RWPE1 (cell line): ENCODE data around the gene CAPNS1.

Experiments
- CTCF ChIA-PET: fragments of 350-600 bp; sonication (Branson Sonifier 250); formaldehyde crosslinking; extraction: SDS; loops from one replicate; lab custom pipeline; 2021; lab: Yijun Ruan, JAX
- POLR2A ChIA-PET: fragments of 400-600 bp; formaldehyde crosslinking; extraction: SDS; loops from one replicate; lab custom pipeline; 2020; ENCODE audit warnings: antibody characterized with exemption; ENCODE audit not compliant: low non-redundant PET; lab: Yijun Ruan, JAX
- DNase-seq: peaks from one replicate; pipeline ENCODE4 v3.0.0; 2012; ENCODE audit warnings: low spot score
- H3K27ac ChIP-seq: fragments of 450-650 bp; 2 replicates; pipeline ENCODE4 v1.5.1; 2017
- TF ChIP-seq, protein P1 (sequence below): fragments of 450-650 bp; conservative IDR thresholded peaks from 2 replicates; pipeline ENCODE4 v1.5.1; 2017; ENCODE audit warnings: low read depth, mild to moderate bottlenecking

The CAPNS1 gene

GRCh38 chr19:36106991-36107390 lies 32.9 kb upstream of the CAPNS1 start:
- CTCF ChIA-PET: no interaction called here
- TF ChIP-seq, protein P1, sequence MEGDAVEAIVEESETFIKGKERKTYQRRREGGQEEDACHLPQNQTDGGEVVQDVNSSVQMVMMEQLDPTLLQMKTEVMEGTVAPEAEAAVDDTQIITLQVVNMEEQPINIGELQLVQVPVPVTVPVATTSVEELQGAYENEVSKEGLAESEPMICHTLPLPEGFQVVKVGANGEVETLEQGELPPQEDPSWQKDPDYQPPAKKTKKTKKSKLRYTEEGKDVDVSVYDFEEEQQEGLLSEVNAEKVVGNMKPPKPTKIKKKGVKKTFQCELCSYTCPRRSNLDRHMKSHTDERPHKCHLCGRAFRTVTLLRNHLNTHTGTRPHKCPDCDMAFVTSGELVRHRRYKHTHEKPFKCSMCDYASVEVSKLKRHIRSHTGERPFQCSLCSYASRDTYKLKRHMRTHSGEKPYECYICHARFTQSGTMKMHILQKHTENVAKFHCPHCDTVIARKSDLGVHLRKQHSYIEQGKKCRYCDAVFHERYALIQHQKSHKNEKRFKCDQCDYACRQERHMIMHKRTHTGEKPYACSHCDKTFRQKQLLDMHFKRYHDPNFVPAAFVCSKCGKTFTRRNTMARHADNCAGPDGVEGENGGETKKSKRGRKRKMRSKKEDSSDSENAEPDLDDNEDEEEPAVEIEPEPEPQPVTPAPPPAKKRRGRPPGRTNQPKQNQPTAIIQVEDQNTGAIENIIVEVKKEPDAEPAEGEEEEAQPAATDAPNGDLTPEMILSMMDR: no peak
- POLR2A ChIA-PET: no interaction called here
- H3K27ac ChIP-seq: peak overlapping the region; percentile 40; the same call in 1 of the 2 replicates
- DNase-seq: no peak

DNA sequence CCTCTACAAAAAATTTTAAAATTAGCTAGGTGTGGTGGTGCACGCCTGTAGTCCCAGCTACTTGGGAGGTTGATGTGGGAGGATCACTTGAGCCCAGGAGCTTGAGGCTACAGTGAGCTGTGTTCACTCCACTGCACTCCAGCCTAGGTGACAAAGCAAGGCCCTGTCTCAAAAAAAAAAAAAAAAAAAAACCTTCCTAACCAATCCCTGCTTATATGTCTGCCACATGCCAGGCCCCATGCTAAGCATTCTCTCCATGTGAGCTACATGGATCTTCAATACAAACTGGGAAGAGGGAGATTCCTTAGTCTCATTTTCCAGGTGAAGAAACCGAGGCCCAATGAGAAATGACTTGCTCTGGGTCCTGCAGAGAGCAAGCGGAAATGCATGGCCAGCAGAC lies 31.2 kb upstream of the CAPNS1 start:
- CTCF ChIA-PET: no interaction called here
- POLR2A ChIA-PET: no interaction called here
- TF ChIP-seq, protein P1: no peak
- H3K27ac ChIP-seq: peak overlapping the region; percentile 5; the same call in 1 of the 2 replicates
- DNase-seq: no peak

- no peak for DNase-seq
Observed at GRCh38 chr19:36110487-36111199, 29.2 kb upstream of the CAPNS1 start, which contains the start of gene OVOL3. Gene OVOL3, plus strand, starts transcription at chr19:36111143. Its CDS starts 60 bp downstream, at chr19:36111203.

DNA sequence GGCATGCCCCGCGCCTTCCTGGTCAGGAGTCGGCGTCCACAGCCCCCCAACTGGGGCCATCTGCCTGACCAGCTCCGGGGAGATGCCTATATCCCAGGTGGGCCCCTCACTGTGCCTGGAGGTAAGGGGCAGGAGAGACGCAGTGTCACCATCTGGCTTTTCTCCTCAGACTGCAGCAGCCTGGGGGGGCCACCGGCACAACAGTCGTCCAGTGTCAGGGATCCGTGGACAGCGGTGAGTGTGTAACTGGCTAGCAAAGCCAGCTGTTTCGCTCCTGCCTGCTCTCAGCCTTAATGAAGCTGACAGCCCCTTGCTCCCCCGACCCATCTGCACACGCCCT lies 28.7 kb upstream of the CAPNS1 start:
- TF ChIP-seq, protein P1: no peak
- H3K27ac ChIP-seq: peak overlapping the region; percentile 18; the same call in 1 of the 2 replicates
- POLR2A ChIA-PET: no interaction called here
- no peak for DNase-seq
- CTCF ChIA-PET: no interaction called here

More at GRCh38 chr19:36110487-36111199, 29.2 kb upstream of the CAPNS1 start, which contains the start of gene OVOL3:
- ChIA-PET POLR2A (no interaction called here), CTCF (no interaction called here)
- TF ChIP-seq, protein P1: no peak
- peak within 1 kb of the TSS; percentile 18; the same call in 1 of the 2 replicates for H3K27ac ChIP-seq

GRCh38 chr19:36112678-36113077 lies 27.2 kb upstream of the CAPNS1 start:
- TF ChIP-seq, protein P1: no peak
- no peak overlapping the region for H3K27ac ChIP-seq
- ChIA-PET CTCF (interaction anchor here (1.2 kb wide), 1 partner anchor 152 kb away, joined by 3 read pairs; no protein-coding TSS in a partner anchor), POLR2A (no interaction called here)
- no peak for DNase-seq

GRCh38 chr19:36113425-36113824 lies 26.4 kb upstream of the CAPNS1 start:
- TF ChIP-seq, protein P1: no peak
- H3K27ac ChIP-seq: peak overlapping the region; percentile 91
- no peak for DNase-seq
- CTCF ChIA-PET: interaction anchor here (1.0 to 1.8 kb wide), 3 partner anchors 11 to 153 kb away, joined by 3 to 9 read pairs (median 4); no protein-coding TSS in a partner anchor
- POLR2A ChIA-PET: interaction anchor here (0.6 kb wide), 1 partner anchor 72 kb away, joined by 7 read pairs; no protein-coding TSS in a partner anchor
